GM10847 (cell line): ENCODE measurements around the gene ARHGEF12.

ENCODE experiments used
- POLR2A ChIP-seq: IDR thresholded peaks from 2 replicates; pipeline ENCODE4 v1.6.1; 2011; ENCODE audit not compliant: insufficient read length; ENCODE audit errors: extremely low read depth

ARHGEF12 gene

DNA sequence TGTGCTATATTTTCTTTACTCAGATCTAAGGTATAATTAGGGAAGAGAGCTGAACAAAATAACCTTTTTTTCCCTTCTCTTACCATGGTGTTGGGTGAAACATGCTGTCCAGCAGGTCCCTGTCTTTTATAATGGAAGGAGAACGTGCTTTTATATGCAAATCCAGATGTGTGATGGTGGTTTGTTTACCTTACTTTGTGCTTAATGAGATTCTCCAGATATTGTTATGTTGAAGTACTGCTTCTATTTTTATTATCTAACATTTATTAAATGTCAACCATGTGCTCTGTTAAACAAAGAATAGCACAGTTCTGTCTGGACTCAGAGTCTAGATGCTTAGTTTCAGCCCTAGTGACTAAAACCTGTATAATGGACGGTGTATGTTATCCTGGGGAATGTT lies 165.2 kb downstream of the ARHGEF12 start:
- TF ChIP-seq POLR2A = no peak

GRCh38 chr11:120501976-120502755 lies 166.0 kb downstream of the ARHGEF12 start:
- TF ChIP-seq POLR2A = no peak

- no peak for TF ChIP-seq POLR2A
Measured at GRCh38 chr11:120505801-120506425, 169.7 kb downstream of the ARHGEF12 start.

- TF ChIP-seq POLR2A = no peak
Measured at GRCh38 chr11:120509346-120510053, 173.3 kb downstream of the ARHGEF12 start.

DNA sequence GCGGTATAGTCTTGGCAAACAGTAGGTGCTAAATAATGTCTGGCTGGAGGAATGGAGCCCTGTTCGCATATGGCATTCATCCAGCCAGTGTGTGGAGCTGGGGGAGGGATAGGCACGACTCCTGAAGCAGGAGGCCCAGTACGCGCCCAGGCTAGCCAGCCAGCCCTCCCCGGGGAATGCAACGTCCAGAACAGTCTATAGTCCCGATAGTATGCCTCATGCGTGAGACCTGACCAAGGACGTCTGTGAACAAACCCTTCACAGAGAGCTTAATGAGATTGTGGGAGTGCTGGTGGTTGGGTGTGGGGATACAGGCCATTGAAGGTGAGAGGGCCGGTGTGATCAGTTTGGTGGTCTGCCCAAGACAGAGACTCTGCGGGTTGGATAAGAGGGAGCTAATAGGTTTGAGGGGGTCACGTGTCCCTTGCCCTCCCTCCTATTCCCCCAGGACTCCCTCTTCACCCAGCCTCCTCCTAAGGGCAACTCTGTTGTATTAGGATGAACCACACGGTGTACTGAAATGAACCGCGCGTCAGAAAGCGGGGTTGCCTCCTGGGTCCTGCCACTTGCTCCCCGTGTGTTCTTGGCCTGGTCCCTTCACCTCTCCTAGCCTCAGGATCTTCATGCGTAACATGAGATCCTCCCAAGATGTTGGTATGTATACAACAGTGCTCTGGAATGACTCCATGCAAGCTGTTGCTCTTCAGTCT lies 174.3 kb downstream of the ARHGEF12 start:
- no peak for TF ChIP-seq POLR2A

- TF ChIP-seq POLR2A = no peak
Measured at GRCh38 chr11:120511116-120511819, 175.1 kb downstream of the ARHGEF12 start, which contains the start of gene GRIK4. Gene GRIK4, plus strand, starts transcription at chr11:120511748. Its CDS starts 148,571 bp downstream, at chr11:120660319.

GRCh38 chr11:120511820-120512738 lies 175.9 kb downstream of the ARHGEF12 start:
- TF ChIP-seq POLR2A = no peak

- TF ChIP-seq POLR2A = no peak
Measured at GRCh38 chr11:120512739-120513435, 176.7 kb downstream of the ARHGEF12 start.

- no peak for TF ChIP-seq POLR2A
Measured at GRCh38 chr11:120513436-120514315, 177.5 kb downstream of the ARHGEF12 start.

GRCh38 chr11:120514541-120515121 lies 178.4 kb downstream of the ARHGEF12 start:
- no peak for TF ChIP-seq POLR2A

DNA sequence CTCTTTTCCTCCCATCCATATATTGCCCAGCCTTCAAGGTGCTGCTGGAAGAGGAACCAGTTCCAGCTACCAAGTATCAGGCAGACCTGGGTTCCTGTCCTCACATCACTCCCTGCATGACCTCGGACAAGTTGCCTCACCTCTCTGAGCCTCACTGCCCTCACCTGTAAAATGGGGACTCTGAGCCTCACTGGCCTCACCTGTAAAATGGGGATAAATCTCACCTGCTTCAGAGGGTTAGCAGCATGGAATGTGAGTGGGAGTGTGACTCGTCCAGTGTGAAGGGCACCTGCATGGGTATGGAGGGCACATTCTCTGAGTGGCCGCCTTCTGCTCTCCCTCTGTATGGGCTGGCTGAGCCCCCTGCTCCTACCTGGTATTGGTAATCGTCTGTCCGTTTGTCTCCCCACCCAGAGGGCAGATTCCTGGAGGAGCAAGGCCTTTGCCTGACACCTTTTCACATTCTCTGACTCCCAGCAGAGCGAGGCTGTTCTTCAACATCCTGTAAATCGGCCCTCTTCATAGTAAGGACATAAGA lies 179.0 kb downstream of the ARHGEF12 start:
- TF ChIP-seq POLR2A = no peak
